ENCODE data around the gene DBN1. TPM values are rescaled to one million over a fixed set of nuclear protein-coding genes. Genes with fewer than 3 reads are reported as not detected.

Gene DBN1
- total and polyA plus RNA-seq, 9 of the 15 experiments (the other 6 are each of a cell fraction or from before 2014, with no cell fraction given), result 0.25 to 87.2 (median 27.9) TPM

- TF ChIP-seq NCOA6 (IDR thresholded peaks at IDR 0.05) (no peak), ZNF707 (CRISPR knock-in tag; conservative IDR thresholded peaks at IDR 0.05) (no peak), THRAP3 (IDR thresholded peaks at IDR 0.05; ENCODE audit: borderline replicate concordance) (no peak), ARNT (IDR thresholded peaks at IDR 0.05) (no peak), MBD2 (IDR thresholded peaks at IDR 0.05; ENCODE audit: borderline replicate concordance, low read depth) (no peak), NRF1 (conservative IDR thresholded peaks at IDR 0.05 in 1 of 2, IDR thresholded peaks at IDR 0.05 in 1 of 2) (no peak), NEUROD1 (IDR thresholded peaks at IDR 0.05; ENCODE audit: borderline replicate concordance, low read depth, low read length, partially characterized antibody) (no peak), BCOR (IDR thresholded peaks at IDR 0.05) (no peak), CBX1 (IDR thresholded peaks at IDR 0.05; ENCODE audit: low read depth) (0 out of 2 replicates have a peak, but pooled peaks have one; percentile 55), EGR1 (conservative IDR thresholded peaks at IDR 0.05) (no peak), ETS1 (conservative IDR thresholded peaks at IDR 0.05; ENCODE audit: control insufficient read depth, low read depth, low read length) (no peak), ELK1 (CRISPR knock-in tag; IDR thresholded peaks at IDR 0.05) (no peak), E2F6 (IDR thresholded peaks at IDR 0.05; ENCODE audit: borderline replicate concordance in 1 of 2, extremely low read depth in 1 of 2, insufficient read depth in 1 of 2, insufficient read length in 1 of 2, low read depth in 1 of 2, low read length in 1 of 2, poor library complexity in 1 of 2, severe bottlenecking in 1 of 2) (no peak), SRSF1 (IDR thresholded peaks at IDR 0.05; ENCODE audit: low read depth, low read length) (no peak), RBFOX2 (IDR thresholded peaks at IDR 0.05; ENCODE audit: low read depth, low read length) (peak; percentile 48), SRSF9 (IDR thresholded peaks at IDR 0.05; ENCODE audit: borderline replicate concordance, low read depth, low read length) (no peak), POLR2AphosphoS5 (IDR thresholded peaks at IDR 0.05; ENCODE audit: control insufficient read depth, insufficient read depth, low read depth, low read length) (peak; percentile 46; the same call in 1 of the 2 replicates), ZNF41 (CRISPR knock-in tag; conservative IDR thresholded peaks at IDR 0.05) (no peak), ARID4B (CRISPR knock-in tag; IDR thresholded peaks at IDR 0.05) (no peak)
Measured at GRCh38 chr5:177483994-177484901, 10.8 kb upstream of the DBN1 start (continued).

Data from K562 (cell line).